ENCODE results near the gene PRSS57.

DNA sequence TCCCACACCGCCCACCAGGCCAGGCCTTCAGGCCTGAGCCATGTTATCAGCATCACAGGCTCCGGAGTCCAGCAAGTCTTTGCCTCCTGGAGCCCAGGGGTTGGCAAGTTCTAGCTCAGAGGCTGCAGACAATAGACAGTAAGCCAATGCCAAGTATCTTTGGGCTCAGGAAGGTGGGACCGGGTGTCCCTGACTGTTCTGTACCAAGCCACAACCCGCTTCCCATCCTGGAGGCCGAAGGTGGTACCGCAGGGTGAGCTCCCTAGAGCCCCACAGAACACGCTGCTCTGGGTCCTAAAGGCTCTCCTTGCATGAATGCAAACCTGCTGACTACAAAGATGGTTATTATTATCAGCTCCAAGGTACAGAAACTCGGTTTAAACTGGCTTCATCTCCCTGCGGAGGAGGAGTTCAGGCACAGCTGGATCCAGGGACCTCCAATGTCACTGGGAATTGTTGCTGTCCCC lies 24.6 kb downstream of the PRSS57 start:
- TF ChIP-seq, protein P1, sequence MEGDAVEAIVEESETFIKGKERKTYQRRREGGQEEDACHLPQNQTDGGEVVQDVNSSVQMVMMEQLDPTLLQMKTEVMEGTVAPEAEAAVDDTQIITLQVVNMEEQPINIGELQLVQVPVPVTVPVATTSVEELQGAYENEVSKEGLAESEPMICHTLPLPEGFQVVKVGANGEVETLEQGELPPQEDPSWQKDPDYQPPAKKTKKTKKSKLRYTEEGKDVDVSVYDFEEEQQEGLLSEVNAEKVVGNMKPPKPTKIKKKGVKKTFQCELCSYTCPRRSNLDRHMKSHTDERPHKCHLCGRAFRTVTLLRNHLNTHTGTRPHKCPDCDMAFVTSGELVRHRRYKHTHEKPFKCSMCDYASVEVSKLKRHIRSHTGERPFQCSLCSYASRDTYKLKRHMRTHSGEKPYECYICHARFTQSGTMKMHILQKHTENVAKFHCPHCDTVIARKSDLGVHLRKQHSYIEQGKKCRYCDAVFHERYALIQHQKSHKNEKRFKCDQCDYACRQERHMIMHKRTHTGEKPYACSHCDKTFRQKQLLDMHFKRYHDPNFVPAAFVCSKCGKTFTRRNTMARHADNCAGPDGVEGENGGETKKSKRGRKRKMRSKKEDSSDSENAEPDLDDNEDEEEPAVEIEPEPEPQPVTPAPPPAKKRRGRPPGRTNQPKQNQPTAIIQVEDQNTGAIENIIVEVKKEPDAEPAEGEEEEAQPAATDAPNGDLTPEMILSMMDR (IDR thresholded peaks at IDR 0.05), result peak in 1 of 6 experiments; percentile 15
- TF ChIP-seq POLR2A (IDR thresholded peaks at IDR 0.05), result no peak
